HEK293 (cell line): ENCODE measurements around the gene RANGRF.

Experiments used
- BCL11A ChIP-seq: fragments of 450-650 bp; formaldehyde crosslinking; IDR thresholded peaks from 2 replicates; pipeline ENCODE4 v1.5.1; 2016; ENCODE audit warnings: low read depth, missing biosample characterization, missing genetic modification characterization
- CTCF ChIP-seq: fragments of 450-650 bp; formaldehyde crosslinking; IDR thresholded peaks from 2 replicates; pipeline ENCODE4 v1.5.1; 2016; ENCODE audit warnings: missing biosample characterization, missing genetic modification characterization
- REST ChIP-seq: fragments of 450-650 bp; formaldehyde crosslinking; IDR thresholded peaks from 2 replicates; pipeline ENCODE4 v1.5.1; 2016; ENCODE audit warnings: missing biosample characterization, missing genetic modification characterization
- YY1 ChIP-seq: fragments of 450-650 bp; formaldehyde crosslinking; IDR thresholded peaks from 2 replicates; pipeline ENCODE4 v1.5.1; 2018; ENCODE audit warnings: missing biosample characterization, missing genetic modification characterization
- ZNF121 ChIP-seq: fragments of 450-650 bp; formaldehyde crosslinking; IDR thresholded peaks from 2 replicates; pipeline ENCODE4 v1.5.1; 2016; ENCODE audit warnings: missing biosample characterization, missing genetic modification characterization
- ZNF274 ChIP-seq, 2 experiments: fragments of 200-500 bp in 1 of 2; fragments of 450-650 bp in 1 of 2; sonication (Bioruptor generic) in 1 of 2; formaldehyde crosslinking in 1 of 2; IDR thresholded peaks; 2 replicates each; pipeline versions ENCODE4 v1.5.1 to v1.6.1; 2014 to 2016; ENCODE audit warnings: borderline replicate concordance in 1 of 2, inconsistent platforms in 1 of 2, low read length in 1 of 2, missing biosample characterization in 1 of 2, missing genetic modification characterization in 1 of 2
- ZNF548 ChIP-seq: fragments of 450-650 bp; formaldehyde crosslinking; IDR thresholded peaks from 2 replicates; pipeline ENCODE4 v1.5.1; 2016; ENCODE audit warnings: missing biosample characterization, missing genetic modification characterization

GRCh38 chr17:8332688-8333087 is 44.2 kb downstream of the RANGRF start:
- no peak for TF ChIP-seq ZNF548 (tag by site-specific recombination)
- no peak for TF ChIP-seq CTCF (tag by site-specific recombination)
- TF ChIP-seq ZNF121 = no peak
- no peak for TF ChIP-seq BCL11A (tag by site-specific recombination)
- no peak for TF ChIP-seq YY1 (tag by site-specific recombination)
- no peak for TF ChIP-seq ZNF274 (IDR thresholded peaks at IDR 0.05; ENCODE audit: low read length)
- no peak for TF ChIP-seq ZNF274 (tag by site-specific recombination; IDR thresholded peaks at IDR 0.05; ENCODE audit: borderline replicate concordance)
- TF ChIP-seq REST (tag by site-specific recombination) = no peak
